WTC11 (cell line): ENCODE measurements around the gene LCA5. TPM values are rescaled to one million over a fixed set of nuclear protein-coding genes. Genes with fewer than 3 reads are reported as not detected.

Source experiments
- ATAC-seq: fragments of 200-7000 bp; cut with Tn5 transposase; 2 replicates; pipeline ENCODE4 v1.10.0; 2021; ENCODE audit warnings: mild to moderate bottlenecking, moderate library complexity
- CTCF ChIA-PET: fragments of 300-600 bp; sonication (Branson Sonifier 250); formaldehyde crosslinking; loops from one replicate; lab custom pipeline; 2021; ENCODE audit warnings: antibody characterized with exemption; lab: Charles Lee
- POLR2A ChIA-PET: fragments of 350-600 bp; sonication (Branson Sonifier 250); formaldehyde crosslinking; loops from one replicate; lab custom pipeline; 2021; ENCODE audit warnings: antibody characterized with exemption; lab: Charles Lee
- DNase-seq: peaks from one replicate; pipeline ENCODE4 v3.0.0; 2021; ENCODE audit warnings: low spot score
- H3K27ac Mint-ChIP-seq: 2 replicates; pipeline ENCODE4 v1.8.0; 2021; ENCODE audit warnings: mixed read lengths
- H3K27me3 Mint-ChIP-seq: 2 replicates; pipeline ENCODE4 v1.8.0; 2021; ENCODE audit warnings: low read depth, mild to moderate bottlenecking, moderate library complexity, mixed read lengths
- H3K36me3 Mint-ChIP-seq: 2 replicates; pipeline ENCODE4 v1.8.0; 2021; ENCODE audit warnings: mixed read lengths
- H3K4me1 Mint-ChIP-seq: 2 replicates; pipeline ENCODE4 v1.8.0; 2022; ENCODE audit warnings: mixed read lengths
- H3K4me3 Mint-ChIP-seq: 2 replicates; pipeline ENCODE4 v1.8.0; 2021; ENCODE audit warnings: mild to moderate bottlenecking, moderate library complexity, mixed read lengths
- H3K9me3 Mint-ChIP-seq: 2 replicates; pipeline ENCODE4 v1.8.0; 2021; ENCODE audit warnings: mixed read lengths
- AFF4 ChIP-seq: sonication (generic); formaldehyde crosslinking; IDR thresholded peaks from 2 replicates; pipeline ENCODE4 v1.8.1; 2023; ENCODE audit warnings: mild to moderate bottlenecking, missing genetic modification reagents, borderline replicate concordance
- CDX4 ChIP-seq: fragments of 250-450 bp; sonication (Bioruptor Pico); IDR thresholded peaks from 2 replicates; pipeline ENCODE4 v1.9.0; 2021; ENCODE audit warnings: moderate library complexity, mild to moderate bottlenecking, inconsistent platforms, borderline replicate concordance
- FOXK1 ChIP-seq: sonication (generic); formaldehyde crosslinking; IDR thresholded peaks from 2 replicates; pipeline ENCODE4 v1.8.0; 2022; ENCODE audit warnings: mild to moderate bottlenecking, moderate library complexity, missing genetic modification reagents
- GABPB1 ChIP-seq: sonication (generic); formaldehyde crosslinking; IDR thresholded peaks from 2 replicates; pipeline ENCODE4 v1.8.1; 2023; ENCODE audit warnings: mild to moderate bottlenecking, missing genetic modification reagents
- HMGA2 ChIP-seq: fragments of 250-450 bp; sonication (Bioruptor Pico); IDR thresholded peaks from 2 replicates; pipeline ENCODE4 v1.4.0; 2021; ENCODE audit warnings: mild to moderate bottlenecking, moderate library complexity
- IRF2 ChIP-seq: sonication (generic); formaldehyde crosslinking; IDR thresholded peaks from 2 replicates; pipeline ENCODE4 v1.8.0; 2022; ENCODE audit warnings: low read depth, missing genetic modification reagents, borderline replicate concordance
- JUN ChIP-seq: sonication (generic); formaldehyde crosslinking; IDR thresholded peaks from 2 replicates; pipeline ENCODE4 v1.8.0; 2023; ENCODE audit warnings: mild to moderate bottlenecking, missing genetic modification reagents
- MYBL2 ChIP-seq: sonication (generic); formaldehyde crosslinking; IDR thresholded peaks from 2 replicates; pipeline ENCODE4 v1.8.1; 2023; ENCODE audit warnings: mild to moderate bottlenecking, moderate library complexity, missing genetic modification reagents
- NR2C2 ChIP-seq: sonication (generic); formaldehyde crosslinking; IDR thresholded peaks from 2 replicates; pipeline ENCODE4 v1.8.0; 2022; ENCODE audit warnings: mild to moderate bottlenecking, missing genetic modification reagents
- OVOL2 ChIP-seq: fragments of 250-450 bp; sonication (Bioruptor Pico); IDR thresholded peaks from 2 replicates; pipeline ENCODE4 v1.9.0; 2021; ENCODE audit warnings: mild to moderate bottlenecking, borderline replicate concordance
- ZBTB21 ChIP-seq: sonication (generic); formaldehyde crosslinking; IDR thresholded peaks from 2 replicates; pipeline ENCODE4 v1.8.1; 2023; ENCODE audit warnings: mild to moderate bottlenecking, missing genetic modification reagents, borderline replicate concordance
- ZNF219 ChIP-seq: sonication (generic); formaldehyde crosslinking; IDR thresholded peaks from 2 replicates; pipeline ENCODE4 v1.8.0; 2023; ENCODE audit warnings: missing genetic modification reagents, mild to moderate bottlenecking, borderline replicate concordance
- ZNF317 ChIP-seq: sonication (generic); formaldehyde crosslinking; IDR thresholded peaks from 2 replicates; pipeline ENCODE4 v1.8.1; 2023; ENCODE audit warnings: low read depth, mild to moderate bottlenecking, moderate library complexity, missing genetic modification reagents, borderline replicate concordance
- total RNA-seq: library from RNA; stranded (reverse); gene quantifications from 3 replicates; pipeline ENCODE4 v1.2.3, GENCODE V29; 2021
- TF ChIP-seq, protein P1 (sequence below): sonication (generic); formaldehyde crosslinking; IDR thresholded peaks from 2 replicates; pipeline ENCODE4 v1.8.1; 2022; ENCODE audit warnings: low read depth, mild to moderate bottlenecking, moderate library complexity, missing genetic modification reagents, borderline replicate concordance
- TF ChIP-seq, protein P2 (sequence below): sonication (generic); formaldehyde crosslinking; IDR thresholded peaks from 2 replicates; pipeline ENCODE4 v1.8.1; 2023; ENCODE audit warnings: mild to moderate bottlenecking, missing genetic modification reagents
- TF ChIP-seq, protein P3 (sequence below): sonication (generic); formaldehyde crosslinking; IDR thresholded peaks from 2 replicates; pipeline ENCODE4 v1.8.0; 2022; ENCODE audit warnings: mild to moderate bottlenecking, missing genetic modification reagents
- TF ChIP-seq, protein P4 (sequence below): sonication (generic); formaldehyde crosslinking; conservative IDR thresholded peaks from 2 replicates; pipeline ENCODE4 v1.8.1; 2022; ENCODE audit warnings: mild to moderate bottlenecking, missing genetic modification reagents
- TF ChIP-seq, protein P5 (sequence below): sonication (generic); formaldehyde crosslinking; IDR thresholded peaks from 2 replicates; pipeline ENCODE4 v1.8.1; 2022; ENCODE audit warnings: mild to moderate bottlenecking, missing genetic modification reagents, moderate library complexity, borderline replicate concordance

The LCA5 gene
- total RNA-seq, 1 experiment from 2014 or later: 3.8 TPM

- TF ChIP-seq, protein P1, sequence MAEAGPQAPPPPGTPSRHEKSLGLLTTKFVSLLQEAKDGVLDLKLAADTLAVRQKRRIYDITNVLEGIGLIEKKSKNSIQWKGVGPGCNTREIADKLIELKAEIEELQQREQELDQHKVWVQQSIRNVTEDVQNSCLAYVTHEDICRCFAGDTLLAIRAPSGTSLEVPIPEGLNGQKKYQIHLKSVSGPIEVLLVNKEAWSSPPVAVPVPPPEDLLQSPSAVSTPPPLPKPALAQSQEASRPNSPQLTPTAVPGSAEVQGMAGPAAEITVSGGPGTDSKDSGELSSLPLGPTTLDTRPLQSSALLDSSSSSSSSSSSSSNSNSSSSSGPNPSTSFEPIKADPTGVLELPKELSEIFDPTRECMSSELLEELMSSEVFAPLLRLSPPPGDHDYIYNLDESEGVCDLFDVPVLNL (CRISPR knock-in tag): no peak
- TF ChIP-seq OVOL2 (CRISPR knock-in tag): no peak
Observed at GRCh38 chr6:79461205-79461604, 76.0 kb downstream of the LCA5 start (continued).

DNA sequence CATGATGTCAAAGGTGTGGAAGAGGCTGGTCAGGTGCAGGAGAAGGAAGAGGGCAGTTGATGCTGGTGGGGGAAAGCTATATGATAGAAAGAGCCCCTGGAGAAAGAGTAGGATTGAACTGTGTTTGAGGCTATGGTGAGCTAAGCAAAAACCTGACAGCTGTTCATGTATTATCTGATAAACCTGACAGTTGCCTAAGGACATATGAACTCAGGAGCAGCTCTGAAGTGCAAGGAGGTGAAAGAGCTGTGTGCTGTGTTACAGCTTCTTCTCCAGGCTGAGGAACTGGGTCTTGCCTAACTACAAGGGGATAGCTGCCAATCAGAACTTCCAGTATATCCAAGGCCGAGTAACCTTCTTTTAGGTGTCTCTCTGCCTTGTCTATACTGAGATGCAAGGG is 81.8 kb downstream of the LCA5 start:
- ATAC-seq (no peak), DNase-seq (no peak)
- Mint-ChIP-seq H3K9me3 (no peaks in the 10 kb centered on the region; the same call in 1 of the 2 replicates), H3K4me3 (no peak overlapping the region), H3K27me3 (no peaks in the 10 kb centered on the region), H3K36me3 (0 out of 2 replicates have a peak, but pooled peaks cover 2% of the 10 kb centered on the region), H3K27ac (no peak overlapping the region), H3K4me1 (peaks cover 7% of the 10 kb centered on the region; the same call in 1 of the 2 replicates)
- no peak for TF ChIP-seq NR2C2 (CRISPR knock-in tag)
- ChIA-PET CTCF (no interaction called here), POLR2A (no interaction called here)

GRCh38 chr6:79453558-79454042 is 83.6 kb downstream of the LCA5 start:
- peaks cover 7% of the 10 kb centered on the region; the same call in 1 of the 2 replicates for H3K4me1 Mint-ChIP-seq
- no peaks in the 10 kb centered on the region for H3K27me3 Mint-ChIP-seq
- ATAC-seq (no peak), DNase-seq (no peak)
- POLR2A ChIA-PET: no interaction called here
- no peaks in the 10 kb centered on the region for H3K36me3 Mint-ChIP-seq
- H3K9me3 Mint-ChIP-seq: no peaks in the 10 kb centered on the region; the same call in 1 of the 2 replicates
- no peak overlapping the region; the same call in 1 of the 2 replicates for H3K27ac Mint-ChIP-seq
- CTCF ChIA-PET: no interaction called here
- TF ChIP-seq CDX4: no peak
- TF ChIP-seq, protein P2, sequence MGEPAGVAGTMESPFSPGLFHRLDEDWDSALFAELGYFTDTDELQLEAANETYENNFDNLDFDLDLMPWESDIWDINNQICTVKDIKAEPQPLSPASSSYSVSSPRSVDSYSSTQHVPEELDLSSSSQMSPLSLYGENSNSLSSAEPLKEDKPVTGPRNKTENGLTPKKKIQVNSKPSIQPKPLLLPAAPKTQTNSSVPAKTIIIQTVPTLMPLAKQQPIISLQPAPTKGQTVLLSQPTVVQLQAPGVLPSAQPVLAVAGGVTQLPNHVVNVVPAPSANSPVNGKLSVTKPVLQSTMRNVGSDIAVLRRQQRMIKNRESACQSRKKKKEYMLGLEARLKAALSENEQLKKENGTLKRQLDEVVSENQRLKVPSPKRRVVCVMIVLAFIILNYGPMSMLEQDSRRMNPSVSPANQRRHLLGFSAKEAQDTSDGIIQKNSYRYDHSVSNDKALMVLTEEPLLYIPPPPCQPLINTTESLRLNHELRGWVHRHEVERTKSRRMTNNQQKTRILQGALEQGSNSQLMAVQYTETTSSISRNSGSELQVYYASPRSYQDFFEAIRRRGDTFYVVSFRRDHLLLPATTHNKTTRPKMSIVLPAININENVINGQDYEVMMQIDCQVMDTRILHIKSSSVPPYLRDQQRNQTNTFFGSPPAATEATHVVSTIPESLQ (CRISPR knock-in tag): no peak
- TF ChIP-seq IRF2: no peak
- no peak for TF ChIP-seq AFF4 (CRISPR knock-in tag)
- TF ChIP-seq ZBTB21 (CRISPR knock-in tag): no peak
- TF ChIP-seq FOXK1 (CRISPR knock-in tag): no peak
- no peak for TF ChIP-seq GABPB1 (CRISPR knock-in tag)
- TF ChIP-seq JUN (CRISPR knock-in tag): no peak
- no peak for TF ChIP-seq MYBL2
- TF ChIP-seq, protein P3, sequence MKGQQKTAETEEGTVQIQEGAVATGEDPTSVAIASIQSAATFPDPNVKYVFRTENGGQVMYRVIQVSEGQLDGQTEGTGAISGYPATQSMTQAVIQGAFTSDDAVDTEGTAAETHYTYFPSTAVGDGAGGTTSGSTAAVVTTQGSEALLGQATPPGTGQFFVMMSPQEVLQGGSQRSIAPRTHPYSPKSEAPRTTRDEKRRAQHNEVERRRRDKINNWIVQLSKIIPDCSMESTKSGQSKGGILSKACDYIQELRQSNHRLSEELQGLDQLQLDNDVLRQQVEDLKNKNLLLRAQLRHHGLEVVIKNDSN (CRISPR knock-in tag): no peak
- no peak for TF ChIP-seq ZNF219 (CRISPR knock-in tag)
- no peak for TF ChIP-seq HMGA2 (CRISPR knock-in tag)
- TF ChIP-seq ZNF317: no peak
- TF ChIP-seq, protein P4, sequence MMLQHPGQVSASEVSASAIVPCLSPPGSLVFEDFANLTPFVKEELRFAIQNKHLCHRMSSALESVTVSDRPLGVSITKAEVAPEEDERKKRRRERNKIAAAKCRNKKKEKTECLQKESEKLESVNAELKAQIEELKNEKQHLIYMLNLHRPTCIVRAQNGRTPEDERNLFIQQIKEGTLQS (CRISPR knock-in tag): no peak
- TF ChIP-seq, protein P5, sequence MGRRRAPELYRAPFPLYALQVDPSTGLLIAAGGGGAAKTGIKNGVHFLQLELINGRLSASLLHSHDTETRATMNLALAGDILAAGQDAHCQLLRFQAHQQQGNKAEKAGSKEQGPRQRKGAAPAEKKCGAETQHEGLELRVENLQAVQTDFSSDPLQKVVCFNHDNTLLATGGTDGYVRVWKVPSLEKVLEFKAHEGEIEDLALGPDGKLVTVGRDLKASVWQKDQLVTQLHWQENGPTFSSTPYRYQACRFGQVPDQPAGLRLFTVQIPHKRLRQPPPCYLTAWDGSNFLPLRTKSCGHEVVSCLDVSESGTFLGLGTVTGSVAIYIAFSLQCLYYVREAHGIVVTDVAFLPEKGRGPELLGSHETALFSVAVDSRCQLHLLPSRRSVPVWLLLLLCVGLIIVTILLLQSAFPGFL (CRISPR knock-in tag): no peak
- no peak overlapping the region for H3K4me3 Mint-ChIP-seq
